ENCODE results near the gene CAMK2D. TPM values are rescaled to one million over a fixed set of nuclear protein-coding genes. Genes with fewer than 3 reads are reported as not detected.

CAMK2D gene
- total RNA-seq, 1 donor from 2014 or later = 57.6 TPM

DNA sequence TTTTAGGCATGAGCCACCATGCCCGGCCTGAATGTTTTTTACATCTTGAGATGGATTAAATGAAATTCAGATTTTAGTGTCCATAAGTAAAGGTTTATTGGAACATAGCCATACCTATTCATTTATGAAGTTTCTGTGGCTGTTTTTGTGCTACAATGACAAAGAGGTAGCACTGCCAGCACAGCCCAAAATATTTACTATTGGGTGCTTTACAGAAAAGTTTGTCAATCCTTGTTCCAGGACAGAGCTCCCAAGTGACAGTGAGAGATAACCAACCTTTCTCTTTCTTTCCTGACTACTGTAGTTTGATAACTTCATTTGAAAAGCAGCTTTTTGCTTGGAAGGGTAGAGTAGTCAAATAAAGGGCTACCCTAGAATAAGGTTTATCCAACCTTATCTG lies 116.2 kb downstream of the CAMK2D start:
- peak overlapping the region; percentile 84 for H3K27ac Mint-ChIP-seq
- H3K27me3 Mint-ChIP-seq = no peaks in the 10 kb centered on the region
- peaks cover 17% of the 10 kb centered on the region for H3K4me1 Mint-ChIP-seq (ENCODE audit: unreplicated experiment)
- no peak overlapping the region for H3K4me3 Mint-ChIP-seq
- no peak for DNase-seq (ENCODE audit: extremely low spot score, unreplicated experiment)
- no peaks in the 10 kb centered on the region for H3K9me3 Mint-ChIP-seq
- peaks cover 7% of the 10 kb centered on the region for H3K36me3 Mint-ChIP-seq
- TF ChIP-seq, protein P1, sequence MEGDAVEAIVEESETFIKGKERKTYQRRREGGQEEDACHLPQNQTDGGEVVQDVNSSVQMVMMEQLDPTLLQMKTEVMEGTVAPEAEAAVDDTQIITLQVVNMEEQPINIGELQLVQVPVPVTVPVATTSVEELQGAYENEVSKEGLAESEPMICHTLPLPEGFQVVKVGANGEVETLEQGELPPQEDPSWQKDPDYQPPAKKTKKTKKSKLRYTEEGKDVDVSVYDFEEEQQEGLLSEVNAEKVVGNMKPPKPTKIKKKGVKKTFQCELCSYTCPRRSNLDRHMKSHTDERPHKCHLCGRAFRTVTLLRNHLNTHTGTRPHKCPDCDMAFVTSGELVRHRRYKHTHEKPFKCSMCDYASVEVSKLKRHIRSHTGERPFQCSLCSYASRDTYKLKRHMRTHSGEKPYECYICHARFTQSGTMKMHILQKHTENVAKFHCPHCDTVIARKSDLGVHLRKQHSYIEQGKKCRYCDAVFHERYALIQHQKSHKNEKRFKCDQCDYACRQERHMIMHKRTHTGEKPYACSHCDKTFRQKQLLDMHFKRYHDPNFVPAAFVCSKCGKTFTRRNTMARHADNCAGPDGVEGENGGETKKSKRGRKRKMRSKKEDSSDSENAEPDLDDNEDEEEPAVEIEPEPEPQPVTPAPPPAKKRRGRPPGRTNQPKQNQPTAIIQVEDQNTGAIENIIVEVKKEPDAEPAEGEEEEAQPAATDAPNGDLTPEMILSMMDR (conservative IDR thresholded peaks at IDR 0.05) = no peak

DNA sequence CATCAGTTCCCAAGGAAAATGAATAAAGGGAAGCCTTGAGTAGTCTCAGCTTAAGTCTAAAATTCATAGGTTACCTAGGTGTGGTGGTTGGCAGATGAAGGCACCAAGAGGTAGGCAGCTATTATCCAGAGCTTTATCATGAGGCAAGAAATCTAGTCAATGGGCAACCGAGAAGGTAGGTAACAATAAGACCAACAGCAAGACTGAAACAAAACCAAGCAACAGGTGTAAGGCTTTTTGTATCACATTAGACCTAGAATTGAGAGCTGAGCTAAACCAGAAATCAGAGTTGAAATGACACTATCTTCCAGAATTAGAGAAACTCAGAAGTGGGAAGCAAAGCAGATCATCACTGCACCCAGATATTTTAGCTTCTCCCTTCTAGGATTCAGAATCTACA lies 117.1 kb downstream of the CAMK2D start:
- H3K4me1 Mint-ChIP-seq (ENCODE audit: unreplicated experiment) = peaks cover 20% of the 10 kb centered on the region
- H3K27ac Mint-ChIP-seq = no peak overlapping the region
- peaks cover 7% of the 10 kb centered on the region for H3K36me3 Mint-ChIP-seq
- TF ChIP-seq, protein P1 (conservative IDR thresholded peaks at IDR 0.05) = no peak
- H3K27me3 Mint-ChIP-seq = no peaks in the 10 kb centered on the region
- no peaks in the 10 kb centered on the region for H3K9me3 Mint-ChIP-seq
- DNase-seq (ENCODE audit: extremely low spot score, unreplicated experiment) = no peak
- H3K4me3 Mint-ChIP-seq = no peak overlapping the region

DNA sequence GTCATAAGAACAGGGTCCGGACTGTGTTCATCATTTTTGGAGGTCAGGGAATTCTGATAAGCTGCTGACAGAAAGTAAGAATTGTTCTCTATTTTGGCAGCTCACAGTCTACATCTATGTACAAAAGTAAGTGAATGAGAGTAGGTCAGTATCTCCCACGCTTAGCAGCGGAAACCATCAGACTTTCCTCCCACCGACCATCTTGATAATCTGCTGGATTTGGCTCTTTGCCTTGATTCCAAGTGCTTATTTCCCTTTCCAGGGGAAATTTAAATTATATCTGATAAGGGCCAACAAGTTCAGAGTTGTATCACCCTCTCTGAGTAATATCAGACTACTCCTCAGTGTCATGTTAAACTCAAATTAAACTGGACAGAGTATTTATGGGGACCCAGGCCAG lies 118.0 kb downstream of the CAMK2D start:
- H3K36me3 Mint-ChIP-seq = peaks cover 8% of the 10 kb centered on the region
- H3K27ac Mint-ChIP-seq = no peak overlapping the region
- H3K4me3 Mint-ChIP-seq = no peak overlapping the region
- no peak for DNase-seq (ENCODE audit: extremely low spot score, unreplicated experiment)
- H3K9me3 Mint-ChIP-seq = no peaks in the 10 kb centered on the region
- H3K27me3 Mint-ChIP-seq = no peaks in the 10 kb centered on the region
- TF ChIP-seq, protein P1 (conservative IDR thresholded peaks at IDR 0.05) = no peak
- H3K4me1 Mint-ChIP-seq (ENCODE audit: unreplicated experiment) = peaks cover 26% of the 10 kb centered on the region

DNA sequence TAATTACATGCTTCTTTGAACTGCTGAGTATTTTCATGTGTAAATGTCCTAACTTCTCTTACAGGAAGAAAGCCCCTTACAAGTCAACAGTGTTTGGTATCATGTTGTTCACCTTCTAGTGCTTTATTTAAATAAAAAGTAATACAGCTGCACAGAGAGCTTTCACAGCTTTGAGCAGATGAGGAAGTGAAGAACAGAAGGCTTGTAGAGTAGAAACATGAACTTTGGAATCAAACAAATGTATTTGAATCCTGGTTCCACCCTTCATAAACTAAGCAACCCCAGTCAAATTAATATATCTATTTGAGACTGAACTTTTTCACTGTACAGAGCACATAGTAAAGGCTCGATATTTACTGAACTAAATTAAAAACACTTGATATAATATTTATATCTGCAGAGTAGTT lies 120.5 kb downstream of the CAMK2D start:
- Mint-ChIP-seq H3K27ac (no peak overlapping the region), H3K27me3 (no peaks in the 10 kb centered on the region), H3K36me3 (peaks cover 8% of the 10 kb centered on the region), H3K9me3 (no peaks in the 10 kb centered on the region), H3K4me3 (no peak overlapping the region), H3K4me1 (ENCODE audit: unreplicated experiment) (peaks cover 26% of the 10 kb centered on the region)
- TF ChIP-seq, protein P1 (conservative IDR thresholded peaks at IDR 0.05) = no peak
- no peak for DNase-seq (ENCODE audit: extremely low spot score, unreplicated experiment)

DNA sequence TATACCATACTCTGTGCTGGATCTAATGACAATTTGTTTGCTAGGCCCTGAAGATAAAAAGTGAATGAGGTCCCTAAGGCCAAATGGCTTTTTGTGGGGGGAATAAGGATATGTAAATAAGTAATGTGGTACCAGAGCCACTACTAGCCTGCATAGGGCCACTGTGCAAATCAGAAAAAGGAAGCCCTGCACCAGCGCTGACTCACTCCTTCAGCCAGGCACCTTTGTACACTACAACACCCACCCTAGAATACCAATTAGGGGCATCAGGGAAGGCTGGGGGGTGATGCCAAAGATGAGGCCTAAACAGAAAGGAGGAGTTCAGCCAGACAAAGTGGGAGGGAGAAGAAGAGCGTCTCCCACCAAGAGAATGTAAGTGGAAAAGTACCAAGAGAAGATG lies 122.2 kb downstream of the CAMK2D start:
- no peak overlapping the region for H3K4me3 Mint-ChIP-seq
- TF ChIP-seq, protein P1 (conservative IDR thresholded peaks at IDR 0.05) = no peak
- no peaks in the 10 kb centered on the region for H3K27me3 Mint-ChIP-seq
- no peaks in the 10 kb centered on the region for H3K9me3 Mint-ChIP-seq
- H3K27ac Mint-ChIP-seq = peak overlapping the region; percentile 44
- peaks cover 21% of the 10 kb centered on the region for H3K4me1 Mint-ChIP-seq (ENCODE audit: unreplicated experiment)
- peaks cover 8% of the 10 kb centered on the region for H3K36me3 Mint-ChIP-seq
- no peak for DNase-seq (ENCODE audit: extremely low spot score, unreplicated experiment)

DNA sequence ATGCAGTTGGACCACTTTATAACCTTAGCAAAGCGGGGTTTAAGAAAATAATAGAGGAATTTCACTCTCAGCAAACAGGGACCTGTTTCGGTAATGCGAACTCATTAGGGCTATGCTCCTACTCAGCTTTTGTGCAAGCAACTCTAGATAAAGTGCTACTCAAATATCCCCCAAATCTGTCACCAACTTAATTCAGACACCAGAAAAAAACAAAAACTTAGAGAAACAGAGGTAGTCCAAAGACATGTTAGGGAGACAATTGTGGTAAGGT lies 123.0 kb downstream of the CAMK2D start:
- no peaks in the 10 kb centered on the region for H3K27me3 Mint-ChIP-seq
- H3K4me1 Mint-ChIP-seq (ENCODE audit: unreplicated experiment) = peaks cover 21% of the 10 kb centered on the region
- H3K4me3 Mint-ChIP-seq = no peak overlapping the region
- no peak for DNase-seq (ENCODE audit: extremely low spot score, unreplicated experiment)
- H3K9me3 Mint-ChIP-seq = no peaks in the 10 kb centered on the region
- TF ChIP-seq, protein P1 (conservative IDR thresholded peaks at IDR 0.05) = no peak
- peak overlapping the region; percentile 46 for H3K27ac Mint-ChIP-seq
- peaks cover 4% of the 10 kb centered on the region for H3K36me3 Mint-ChIP-seq
